ENCODE results near the gene UBR3.
"Not testable (repeated sequence)": the region's sequence is repeated elsewhere in the genome, so short reads cannot be mapped to it uniquely, and the experiment has no call there.

UBR3 gene

GRCh38 chr2:169824373-169825333 is 2.6 kb upstream of the UBR3 start, which contains the start of gene METTL5:
Gene METTL5, minus strand, starts transcription at chr2:169824905. Its CDS starts 308 bp downstream, at chr2:169824597.
- peak; percentile 42 for DNase-seq

DNA sequence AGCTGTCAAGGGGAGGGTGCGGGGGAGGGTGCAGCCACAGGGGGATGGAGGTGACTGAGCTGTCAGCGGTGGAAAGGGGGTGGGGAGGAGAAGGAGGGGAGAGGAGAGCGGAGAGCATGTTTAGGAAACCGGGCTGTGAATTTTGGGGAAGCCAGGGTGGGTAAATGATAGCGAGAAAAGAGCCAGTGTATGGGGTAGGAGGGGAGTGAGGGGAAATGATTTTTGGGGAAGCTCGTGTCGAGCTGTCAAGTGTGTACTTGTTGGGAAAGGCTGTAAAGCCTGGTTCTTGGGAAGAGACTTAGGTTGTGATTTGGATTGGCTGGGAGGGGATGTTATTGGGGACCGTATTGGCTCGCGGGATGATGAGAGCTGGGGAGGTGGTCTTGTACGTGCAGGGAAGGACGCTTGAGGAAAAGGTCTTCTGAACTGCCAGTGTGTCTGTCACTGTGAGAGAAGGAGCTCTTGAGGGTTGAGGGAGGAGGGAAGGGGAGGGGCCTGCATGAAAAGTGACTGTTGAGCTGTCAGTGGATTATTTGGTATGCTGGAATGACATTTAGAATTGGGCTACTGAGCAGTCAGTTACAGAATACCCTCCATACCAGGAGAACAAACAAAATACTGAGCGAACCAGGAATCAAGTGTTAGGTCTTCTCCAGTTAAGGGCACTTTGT is 1.0 kb downstream of the UBR3 start:
- no peak for DNase-seq

DNA sequence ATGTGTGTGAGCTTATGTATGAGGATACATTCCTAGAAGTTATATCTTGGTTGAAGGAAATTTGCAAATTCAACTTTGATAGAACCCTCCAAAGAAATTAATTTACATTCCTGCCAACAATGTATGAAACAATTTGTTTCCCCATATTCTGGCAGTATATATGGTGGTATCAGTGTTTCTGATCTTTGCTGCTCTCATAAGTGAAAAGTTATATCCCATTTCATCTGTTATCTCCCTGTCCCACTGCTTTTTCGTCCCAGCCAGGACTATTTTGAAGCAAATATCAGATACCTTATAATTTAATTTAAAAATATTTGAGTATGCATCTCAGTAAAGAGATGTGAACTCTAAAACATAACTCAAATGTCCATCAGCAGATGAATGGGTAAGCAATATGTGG is 7.1 kb downstream of the UBR3 start:
- no peak for DNase-seq

- DNase-seq, result no peak
These were observed 11.7 kb downstream of the UBR3 start for GRCh38 chr2:169838743-169839489.

DNA sequence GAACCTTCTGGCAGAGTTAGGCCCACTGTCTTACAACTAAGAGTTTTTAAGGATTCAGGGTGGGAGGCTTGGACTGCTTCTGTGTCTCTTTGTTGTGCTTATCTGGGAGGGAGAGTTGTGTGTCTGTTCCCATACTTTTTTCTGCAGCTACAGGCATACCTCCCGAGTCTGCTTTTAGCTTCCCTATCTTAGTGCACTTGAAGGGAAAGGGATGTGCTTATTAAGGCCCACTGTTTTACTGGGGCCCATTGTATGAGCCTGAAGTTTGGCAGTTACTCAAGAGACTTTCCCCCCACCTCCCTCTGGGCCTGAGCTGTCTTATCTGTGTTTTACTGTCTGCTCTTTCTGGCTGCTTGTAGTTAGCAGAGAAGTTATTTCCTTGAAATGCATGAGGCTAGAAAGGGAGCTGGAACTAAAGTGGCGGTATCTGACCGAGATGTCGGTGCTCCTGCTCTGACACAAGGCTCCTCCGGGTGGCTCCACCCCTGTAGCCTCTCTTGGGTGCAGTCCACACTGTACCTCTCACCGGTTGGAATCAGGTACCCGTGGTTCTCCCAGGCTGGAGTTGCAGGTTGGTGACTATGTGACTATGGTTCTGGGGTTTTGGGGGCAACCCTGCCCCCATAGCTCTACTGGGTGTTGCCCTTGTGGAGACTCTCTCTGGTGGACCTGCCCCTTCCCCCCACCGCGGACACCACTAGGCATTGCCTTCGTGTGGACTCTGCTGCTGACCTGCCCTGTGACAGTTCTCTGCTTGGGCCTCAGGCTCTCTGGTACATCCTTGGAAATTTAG is 12.9 kb downstream of the UBR3 start:
- DNase-seq, result no peak

- DNase-seq, result no peak
These were observed 13.5 kb downstream of the UBR3 start for GRCh38 chr2:169840747-169841142.

DNA sequence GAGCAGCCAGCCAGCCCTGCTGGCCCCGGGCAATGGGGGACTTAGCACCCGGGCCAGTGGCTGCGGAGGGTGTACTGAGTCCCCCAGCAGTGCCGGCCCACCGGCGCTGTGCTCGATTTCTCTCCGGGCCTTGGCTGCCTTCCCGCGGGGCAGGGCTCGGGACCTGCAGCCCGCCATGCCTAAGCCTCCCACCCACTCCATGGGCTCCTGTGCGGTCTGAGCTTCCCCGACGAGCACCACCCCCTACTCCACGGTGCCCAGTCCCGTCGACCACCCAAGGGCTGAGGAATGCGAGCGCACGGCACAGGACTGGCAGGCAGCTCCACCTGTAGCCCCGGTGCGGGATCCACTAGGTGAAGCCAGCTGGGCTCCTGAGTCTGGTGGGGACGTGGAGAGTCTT is 14.4 kb downstream of the UBR3 start:
- not testable (repeated sequence) for DNase-seq

DNA sequence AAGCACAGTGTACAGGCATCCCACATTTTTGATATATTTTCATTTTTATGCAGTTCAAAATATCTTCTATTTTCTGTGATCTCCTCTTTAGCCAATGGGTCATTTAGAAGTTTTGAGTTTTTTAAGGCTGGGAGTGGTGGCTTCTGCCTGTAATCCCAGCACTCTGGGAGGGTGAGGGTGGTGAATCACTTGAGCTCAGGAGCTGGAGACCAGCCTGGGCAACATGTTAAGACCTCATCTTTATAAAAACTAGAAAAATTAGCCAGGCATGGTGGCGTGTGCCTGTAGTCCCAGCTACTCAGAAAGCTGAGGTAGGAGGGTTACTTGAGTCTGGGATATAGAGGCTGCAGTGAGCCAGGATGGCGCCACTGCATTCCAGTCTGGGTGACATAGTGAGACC is 17.8 kb downstream of the UBR3 start:
- DNase-seq, result no peak

- DNase-seq, result not testable (repeated sequence)
These were observed 21.9 kb downstream of the UBR3 start for GRCh38 chr2:169848959-169849693.

DNA sequence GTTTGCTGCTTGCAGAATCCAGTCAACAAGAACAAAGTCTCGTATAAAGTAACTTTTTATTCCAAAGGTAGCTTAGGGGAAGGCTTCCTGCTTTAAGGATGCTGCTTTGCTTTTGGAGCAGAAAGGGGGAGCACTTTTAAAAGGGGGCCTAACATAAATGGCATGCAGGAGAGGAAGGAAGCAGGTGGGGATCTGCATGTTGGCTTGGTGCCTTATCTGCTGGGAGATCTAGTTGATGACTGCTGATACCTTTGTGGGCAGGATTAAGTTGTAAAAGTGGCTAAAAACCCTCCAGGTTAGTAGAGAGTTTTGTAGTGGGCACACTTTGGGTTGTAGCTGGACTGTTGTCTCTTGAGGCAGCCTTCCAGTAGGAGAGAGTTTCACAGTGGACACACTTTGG is 22.5 kb downstream of the UBR3 start:
- no peak for DNase-seq

DNA sequence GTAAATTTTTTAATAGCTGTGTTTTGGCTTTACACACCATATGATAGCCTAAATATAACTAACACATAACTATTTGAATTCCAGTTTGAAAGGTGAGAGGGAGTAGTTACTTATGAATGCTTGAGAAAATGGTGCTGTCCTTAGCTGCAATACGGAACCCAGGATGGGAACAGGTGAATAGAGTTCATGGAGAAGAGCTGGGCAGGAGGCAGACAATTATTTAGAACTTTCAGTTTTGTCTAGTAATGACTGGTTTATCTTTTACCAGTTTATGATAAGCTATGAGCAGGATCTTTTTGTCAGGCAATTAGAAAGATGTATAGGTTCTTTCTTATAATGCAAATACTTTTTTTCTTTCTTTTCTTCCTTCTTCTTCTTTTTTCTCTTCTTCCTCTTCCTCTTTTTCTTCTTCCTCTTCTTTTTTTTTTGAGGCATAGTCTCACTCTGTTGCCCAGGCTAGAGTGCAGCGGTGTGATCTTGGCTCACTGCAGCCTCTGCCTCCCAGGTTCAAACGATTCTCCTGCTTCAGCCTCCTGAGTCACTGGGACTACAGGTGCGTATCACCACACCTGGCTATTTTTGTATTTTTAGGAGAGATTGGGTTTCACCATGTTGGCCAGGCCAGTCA is 25.9 kb downstream of the UBR3 start:
- no peak for DNase-seq

DNA sequence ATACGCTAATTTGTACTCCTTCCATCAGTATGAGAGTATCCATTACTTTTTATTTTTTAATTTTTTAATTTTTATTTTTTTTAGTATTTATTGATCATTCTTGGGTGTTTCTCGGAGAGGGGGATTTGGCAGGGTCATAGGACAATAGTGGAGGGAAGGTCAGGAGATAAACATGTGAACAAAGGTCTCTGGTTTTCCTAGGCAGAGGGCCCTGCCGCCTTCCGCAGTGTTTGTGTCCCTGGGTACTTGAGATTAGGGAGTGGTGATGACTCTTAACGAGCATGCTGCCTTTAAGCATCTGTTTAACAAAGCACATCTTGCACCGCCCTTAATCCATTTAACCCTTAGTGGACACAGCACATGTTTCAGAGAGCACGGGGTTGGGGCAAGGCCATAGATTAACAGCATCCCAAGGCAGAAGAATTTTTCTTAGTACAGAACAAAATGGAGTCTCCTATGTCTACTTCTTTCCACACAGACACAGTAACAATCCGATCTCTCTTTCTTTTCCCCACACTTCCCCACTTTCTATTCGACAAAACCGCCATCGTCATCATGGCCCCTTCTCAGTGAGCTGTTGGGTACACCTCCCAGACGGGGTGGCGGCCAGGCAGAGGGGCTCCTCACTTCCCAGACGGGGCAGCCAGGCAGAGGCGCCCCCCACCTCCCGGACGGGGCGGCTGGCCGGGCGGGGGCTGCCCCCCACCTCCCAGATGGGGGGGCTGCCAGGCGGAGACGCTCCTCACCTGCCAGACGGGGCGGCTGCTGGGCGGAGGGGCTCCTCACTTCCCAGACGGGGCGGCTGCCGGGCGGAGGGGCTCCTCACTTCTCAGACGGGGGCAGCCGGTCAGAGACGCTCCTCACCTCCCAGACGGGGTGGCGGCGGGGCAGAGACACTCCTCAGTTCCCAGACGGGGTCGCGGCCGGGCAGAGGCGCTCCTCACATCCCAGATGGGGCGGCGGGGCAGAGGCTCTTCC is 28.3 kb downstream of the UBR3 start:
- DNase-seq, result not testable (repeated sequence)

- no peak for DNase-seq
These were observed 32.2 kb downstream of the UBR3 start for GRCh38 chr2:169859423-169859822.

DNA sequence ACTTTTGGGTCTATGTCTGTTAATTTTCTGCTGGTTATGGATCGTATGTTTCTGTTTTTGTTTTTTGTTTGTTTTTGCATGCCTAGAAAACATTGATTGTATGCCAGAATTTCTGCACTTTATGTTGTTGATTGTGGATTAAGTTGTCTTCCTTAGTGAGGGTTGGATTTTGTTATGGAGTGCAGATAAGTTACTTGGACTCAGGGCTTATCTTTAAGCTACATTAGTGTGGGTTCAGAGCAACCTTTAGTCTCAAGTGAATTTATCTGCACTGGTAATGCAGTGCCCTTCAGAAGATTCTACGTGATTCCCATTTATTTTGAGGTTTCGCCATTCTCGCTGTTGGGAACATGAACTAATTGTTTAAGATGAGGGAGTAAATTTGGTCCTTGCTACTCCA is 32.9 kb downstream of the UBR3 start:
- no peak for DNase-seq

- DNase-seq, result no peak
These were observed 35.6 kb downstream of the UBR3 start for GRCh38 chr2:169862816-169863215.

DNA sequence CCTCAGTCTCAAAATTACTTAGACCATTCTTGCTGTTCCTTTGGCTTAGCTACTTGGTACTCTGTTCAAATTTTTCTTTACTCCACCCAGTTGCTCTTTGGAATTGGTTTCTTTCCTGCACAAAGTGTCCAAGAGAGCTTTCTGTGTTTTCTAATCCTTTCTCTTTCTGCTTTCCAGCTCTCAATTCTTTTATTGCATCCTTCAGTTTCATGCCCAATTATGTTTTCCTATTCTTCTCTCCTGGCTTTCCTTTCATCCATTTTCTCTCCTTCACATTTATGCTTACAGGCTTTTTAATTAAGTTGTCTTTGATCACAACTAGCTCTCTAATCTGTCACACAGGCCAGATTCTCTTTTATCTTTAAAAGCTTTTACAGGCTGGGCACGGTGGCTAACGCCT is 38.2 kb downstream of the UBR3 start:
- no peak for DNase-seq

DNA sequence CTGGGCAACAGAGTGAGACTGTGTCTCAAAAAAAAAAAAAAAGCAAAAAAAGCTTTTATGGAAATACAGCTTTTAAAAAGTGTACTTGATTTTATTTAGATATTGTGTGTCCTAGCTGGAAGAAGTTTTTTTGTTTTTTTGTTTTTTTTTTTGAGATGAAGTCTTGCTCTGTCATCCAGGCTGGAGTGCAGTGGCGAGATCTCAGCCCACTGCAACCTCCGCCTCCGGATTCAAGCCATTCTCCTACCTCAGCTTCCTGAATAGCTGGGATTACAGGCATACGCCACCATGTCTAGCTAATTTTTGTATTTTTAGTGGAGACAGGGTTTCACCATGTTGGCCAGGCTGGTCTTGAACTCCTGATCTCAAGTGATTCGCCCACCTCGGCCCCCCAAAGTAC is 39.0 kb downstream of the UBR3 start:
- DNase-seq, result not testable (repeated sequence)

GRCh38 chr2:169867579-169867978 is 40.3 kb downstream of the UBR3 start:
- DNase-seq, result no peak

- DNase-seq, result no peak
These were observed 41.7 kb downstream of the UBR3 start for GRCh38 chr2:169868951-169869350.

GRCh38 chr2:169871369-169871768 is 44.1 kb downstream of the UBR3 start:
- DNase-seq, result not testable (repeated sequence)

Measured in NCI-H1694 treated with DMSO at 0.1 percent for 48 hours (cell line).